ENCODE results near the gene SLC36A4.
"Not testable (repeated sequence)": the region's sequence is repeated elsewhere in the genome, so short reads cannot be mapped to it uniquely, and the experiment has no call there.

SLC36A4 gene

GRCh38 chr11:93197380-93198214, at the start of gene SLC36A4:
Gene SLC36A4, minus strand, starts transcription at chr11:93197991. Its CDS starts 159 bp downstream, at chr11:93197832.
- peak; percentile 65 for DNase-seq

- DNase-seq = not testable (repeated sequence)
These were observed 49.0 kb upstream of the SLC36A4 start for GRCh38 chr11:93246790-93247189.

- DNase-seq = no peak
These were observed 46.2 kb upstream of the SLC36A4 start for GRCh38 chr11:93244018-93244417.

GRCh38 chr11:93239966-93240365, 42.2 kb upstream of the SLC36A4 start:
- no peak for DNase-seq

GRCh38 chr11:93238956-93239355, 41.2 kb upstream of the SLC36A4 start:
- DNase-seq = no peak

- peak; percentile 12 for DNase-seq
These were observed 39.2 kb upstream of the SLC36A4 start for GRCh38 chr11:93236741-93237675.

GRCh38 chr11:93234602-93235207, 36.9 kb upstream of the SLC36A4 start:
- DNase-seq = peak; percentile 22

GRCh38 chr11:93229876-93230275, 32.1 kb upstream of the SLC36A4 start:
- no peak for DNase-seq

- peak; percentile 16 for DNase-seq
These were observed 27.9 kb upstream of the SLC36A4 start for GRCh38 chr11:93225662-93226061.

- no peak for DNase-seq
These were observed 23.7 kb upstream of the SLC36A4 start for GRCh38 chr11:93221539-93221938.

GRCh38 chr11:93220078-93220477, 22.3 kb upstream of the SLC36A4 start:
- no peak for DNase-seq

- DNase-seq = no peak
These were observed 21.6 kb upstream of the SLC36A4 start for GRCh38 chr11:93219440-93219839.

- no peak for DNase-seq
These were observed 18.8 kb upstream of the SLC36A4 start for GRCh38 chr11:93216511-93217101.

- no peak for DNase-seq
These were observed 15.8 kb upstream of the SLC36A4 start for GRCh38 chr11:93213622-93214021.

GRCh38 chr11:93212094-93212493, 14.3 kb upstream of the SLC36A4 start:
- DNase-seq = no peak

GRCh38 chr11:93209466-93209865, 11.7 kb upstream of the SLC36A4 start:
- DNase-seq = no peak

- no peak for DNase-seq
These were observed 11.0 kb upstream of the SLC36A4 start for GRCh38 chr11:93208663-93209270.

- no peak for DNase-seq
These were observed 1.8 kb upstream of the SLC36A4 start for GRCh38 chr11:93199616-93200015.

- no peak for DNase-seq
These were observed 539 bp upstream of the SLC36A4 start for GRCh38 chr11:93198215-93198845.

- DNase-seq = peak; percentile 65
These were observed 893 bp downstream of the SLC36A4 start for GRCh38 chr11:93196816-93197379.

GRCh38 chr11:93194673-93195291, 3.0 kb downstream of the SLC36A4 start:
- no peak for DNase-seq

All from NCI-H2171 treated with DMSO at 0.1 percent for 48 hours (cell line).